ENCODE data around the gene MYADML2. TPM values are rescaled to one million over a fixed set of nuclear protein-coding genes. Genes with fewer than 3 reads are reported as not detected.

MYADML2 gene
- total RNA-seq, 1 donor from 2014 or later = not detected

DNA sequence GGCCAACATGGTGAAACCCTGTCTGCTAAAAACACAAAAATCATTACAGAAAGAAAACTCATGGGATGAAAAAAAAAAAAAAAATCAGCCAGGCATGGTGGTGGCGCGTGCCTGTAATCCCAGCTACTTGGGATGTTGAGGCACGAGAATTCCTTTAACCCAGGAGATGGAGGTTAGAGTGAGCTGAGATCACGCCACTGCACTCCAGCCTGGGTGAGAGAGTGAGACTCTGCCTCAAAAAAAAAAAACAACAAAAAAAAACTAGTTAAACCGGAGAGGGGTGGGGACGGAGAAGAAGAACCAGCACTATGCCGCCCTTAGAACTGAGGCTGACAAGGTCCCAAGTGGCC is 21.3 kb upstream of the MYADML2 start:
- Mint-ChIP-seq H3K9me3 (ENCODE audit: unreplicated experiment) (no peaks in the 10 kb centered on the region), H3K27me3 (ENCODE audit: unreplicated experiment) (peaks cover 19% of the 10 kb centered on the region), H3K36me3 (ENCODE audit: low read depth, unreplicated experiment) (no peaks in the 10 kb centered on the region), H3K4me3 (ENCODE audit: unreplicated experiment) (no peak overlapping the region), H3K4me1 (ENCODE audit: unreplicated experiment) (no peaks in the 10 kb centered on the region), H3K27ac (ENCODE audit: unreplicated experiment) (no peak overlapping the region)
- TF ChIP-seq, protein P1, sequence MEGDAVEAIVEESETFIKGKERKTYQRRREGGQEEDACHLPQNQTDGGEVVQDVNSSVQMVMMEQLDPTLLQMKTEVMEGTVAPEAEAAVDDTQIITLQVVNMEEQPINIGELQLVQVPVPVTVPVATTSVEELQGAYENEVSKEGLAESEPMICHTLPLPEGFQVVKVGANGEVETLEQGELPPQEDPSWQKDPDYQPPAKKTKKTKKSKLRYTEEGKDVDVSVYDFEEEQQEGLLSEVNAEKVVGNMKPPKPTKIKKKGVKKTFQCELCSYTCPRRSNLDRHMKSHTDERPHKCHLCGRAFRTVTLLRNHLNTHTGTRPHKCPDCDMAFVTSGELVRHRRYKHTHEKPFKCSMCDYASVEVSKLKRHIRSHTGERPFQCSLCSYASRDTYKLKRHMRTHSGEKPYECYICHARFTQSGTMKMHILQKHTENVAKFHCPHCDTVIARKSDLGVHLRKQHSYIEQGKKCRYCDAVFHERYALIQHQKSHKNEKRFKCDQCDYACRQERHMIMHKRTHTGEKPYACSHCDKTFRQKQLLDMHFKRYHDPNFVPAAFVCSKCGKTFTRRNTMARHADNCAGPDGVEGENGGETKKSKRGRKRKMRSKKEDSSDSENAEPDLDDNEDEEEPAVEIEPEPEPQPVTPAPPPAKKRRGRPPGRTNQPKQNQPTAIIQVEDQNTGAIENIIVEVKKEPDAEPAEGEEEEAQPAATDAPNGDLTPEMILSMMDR (IDR thresholded peaks at IDR 0.05; ENCODE audit: unreplicated experiment) = no peak
- no peak for DNase-seq (ENCODE audit: low spot score)

DNA sequence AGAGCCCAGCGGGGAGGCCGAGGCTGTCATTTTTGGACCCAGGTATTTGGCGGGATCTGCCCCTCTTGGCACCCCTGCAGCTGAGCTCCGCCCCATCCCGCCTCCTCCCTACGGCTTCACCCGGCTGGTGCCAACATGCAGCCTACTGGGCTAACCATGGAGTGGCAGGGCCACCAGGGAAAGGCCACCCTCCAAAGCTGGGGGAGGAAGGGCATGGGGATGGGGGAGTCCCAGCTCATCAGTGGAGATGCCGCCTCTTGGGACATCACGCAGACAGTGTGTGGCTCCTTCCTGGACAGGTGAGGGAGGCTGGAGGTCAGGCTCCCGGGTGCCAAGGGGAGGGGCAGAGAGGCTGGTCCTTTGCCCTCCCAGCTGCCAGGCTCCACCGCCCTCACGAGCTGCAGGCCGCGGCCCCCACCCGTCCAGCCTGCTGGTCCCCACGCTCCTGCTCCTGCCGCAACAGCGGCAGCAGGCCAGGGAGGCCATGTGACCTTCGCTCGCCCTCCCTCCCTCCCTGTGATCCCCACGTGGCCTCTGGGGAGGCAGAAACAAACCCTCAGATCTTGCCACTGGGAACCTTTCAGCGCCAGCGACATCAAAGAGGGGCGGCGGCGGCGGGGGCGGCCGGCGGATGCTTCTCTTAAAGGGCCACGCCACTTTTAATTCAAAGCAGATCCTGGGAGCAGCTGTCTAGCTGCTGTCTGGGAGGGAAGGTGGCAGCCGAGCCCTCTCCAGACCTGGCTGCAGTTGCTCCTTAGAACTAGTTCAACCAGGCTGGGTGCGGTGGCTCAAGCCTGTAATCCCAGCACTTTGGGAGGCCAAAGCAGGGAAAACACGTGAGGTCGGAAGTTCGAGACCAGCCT is 20.7 kb upstream of the MYADML2 start:
- TF ChIP-seq, protein P1 (IDR thresholded peaks at IDR 0.05; ENCODE audit: unreplicated experiment) = no peak
- H3K27ac Mint-ChIP-seq (ENCODE audit: unreplicated experiment) = no peak overlapping the region
- no peaks in the 10 kb centered on the region for H3K36me3 Mint-ChIP-seq (ENCODE audit: low read depth, unreplicated experiment)
- peaks cover 19% of the 10 kb centered on the region for H3K27me3 Mint-ChIP-seq (ENCODE audit: unreplicated experiment)
- no peaks in the 10 kb centered on the region for H3K4me1 Mint-ChIP-seq (ENCODE audit: unreplicated experiment)
- no peak for DNase-seq (ENCODE audit: low spot score)
- no peaks in the 10 kb centered on the region for H3K9me3 Mint-ChIP-seq (ENCODE audit: unreplicated experiment)
- H3K4me3 Mint-ChIP-seq (ENCODE audit: unreplicated experiment) = no peak overlapping the region

DNA sequence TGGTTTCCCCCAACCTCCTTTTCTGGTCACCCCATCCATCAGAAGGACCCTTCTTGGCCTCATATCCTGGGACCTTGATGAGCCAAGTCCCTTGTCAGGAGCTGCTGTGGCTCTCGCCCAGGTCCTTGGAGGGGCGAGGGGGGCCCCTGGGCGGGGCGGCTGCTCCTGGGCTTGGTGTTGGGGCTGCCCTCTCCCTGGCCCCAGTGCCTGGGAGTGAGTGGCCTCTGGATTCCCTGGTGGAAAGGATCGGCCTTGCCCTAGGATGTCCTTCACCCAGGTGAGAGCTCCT is 20.2 kb upstream of the MYADML2 start:
- no peaks in the 10 kb centered on the region for H3K4me1 Mint-ChIP-seq (ENCODE audit: unreplicated experiment)

DNA sequence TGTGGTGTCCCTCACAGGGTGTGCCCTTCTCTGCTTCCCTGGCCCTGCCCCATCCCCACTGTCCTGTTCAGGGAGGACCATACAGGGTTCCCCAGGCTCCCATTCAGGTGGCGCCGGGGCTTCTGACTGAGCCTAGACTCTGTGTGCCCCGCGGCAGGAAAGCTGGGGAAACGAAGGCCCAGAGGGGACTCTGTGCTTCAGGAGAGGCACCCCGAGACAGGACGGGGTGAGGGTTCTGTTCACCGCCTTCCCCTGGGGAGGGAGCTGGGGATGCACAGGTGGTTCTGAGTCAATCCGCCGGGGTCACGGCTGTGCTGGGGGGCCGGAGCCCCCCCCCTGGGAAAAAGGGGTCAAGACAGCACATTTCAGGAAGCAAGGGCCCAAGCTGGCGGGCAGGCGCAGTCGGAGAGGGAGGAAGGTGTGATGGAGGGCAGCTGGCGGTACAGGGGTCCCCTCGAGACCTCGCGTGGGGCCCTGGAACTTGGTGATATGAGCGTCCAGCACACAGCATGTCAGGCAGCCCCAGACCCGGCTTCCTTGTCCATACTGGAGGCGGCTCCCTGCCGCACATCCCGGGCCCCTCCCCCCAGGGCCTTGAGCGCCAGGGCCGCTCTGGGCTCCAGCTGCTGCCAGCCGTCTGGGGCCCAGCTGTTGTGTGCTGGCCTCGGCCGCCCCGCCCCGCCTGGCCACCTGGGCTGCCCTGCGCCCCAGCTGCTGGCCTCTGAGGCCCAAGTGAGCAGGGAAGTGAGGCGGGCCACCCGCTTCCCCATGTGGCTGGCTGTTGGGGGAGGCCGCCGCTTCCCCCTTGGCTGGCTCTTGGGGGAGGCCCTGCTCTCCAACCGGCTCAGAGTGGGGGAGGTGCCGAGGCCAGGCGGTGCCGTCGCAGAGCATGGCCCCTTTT is 19.6 kb upstream of the MYADML2 start:
- no peak overlapping the region for H3K4me3 Mint-ChIP-seq (ENCODE audit: unreplicated experiment)
- TF ChIP-seq, protein P1 (IDR thresholded peaks at IDR 0.05; ENCODE audit: unreplicated experiment) = no peak
- no peak for DNase-seq (ENCODE audit: low spot score)
- H3K27ac Mint-ChIP-seq (ENCODE audit: unreplicated experiment) = no peak overlapping the region
- no peaks in the 10 kb centered on the region for H3K9me3 Mint-ChIP-seq (ENCODE audit: unreplicated experiment)
- peaks cover 23% of the 10 kb centered on the region for H3K27me3 Mint-ChIP-seq (ENCODE audit: unreplicated experiment)
- H3K4me1 Mint-ChIP-seq (ENCODE audit: unreplicated experiment) = no peaks in the 10 kb centered on the region
- no peaks in the 10 kb centered on the region for H3K36me3 Mint-ChIP-seq (ENCODE audit: low read depth, unreplicated experiment)

More for the DNA sequence above, 20.2 kb upstream of the MYADML2 start:
- DNase-seq (ENCODE audit: low spot score) = no peak
- peaks cover 22% of the 10 kb centered on the region for H3K27me3 Mint-ChIP-seq (ENCODE audit: unreplicated experiment)
- no peak overlapping the region for H3K27ac Mint-ChIP-seq (ENCODE audit: unreplicated experiment)
- H3K4me3 Mint-ChIP-seq (ENCODE audit: unreplicated experiment) = no peak overlapping the region
- no peaks in the 10 kb centered on the region for H3K36me3 Mint-ChIP-seq (ENCODE audit: low read depth, unreplicated experiment)
- no peaks in the 10 kb centered on the region for H3K9me3 Mint-ChIP-seq (ENCODE audit: unreplicated experiment)
- TF ChIP-seq, protein P1 (IDR thresholded peaks at IDR 0.05; ENCODE audit: unreplicated experiment) = no peak

All from endothelial cell (in vitro differentiated cells).